Measurements from ENCODE around the gene TTBK1. TPM values are rescaled to one million over a fixed set of nuclear protein-coding genes. Genes with fewer than 3 reads are reported as not detected.

Gene TTBK1
- total RNA-seq, 1 experiment from 2014 or later = not detected

DNA sequence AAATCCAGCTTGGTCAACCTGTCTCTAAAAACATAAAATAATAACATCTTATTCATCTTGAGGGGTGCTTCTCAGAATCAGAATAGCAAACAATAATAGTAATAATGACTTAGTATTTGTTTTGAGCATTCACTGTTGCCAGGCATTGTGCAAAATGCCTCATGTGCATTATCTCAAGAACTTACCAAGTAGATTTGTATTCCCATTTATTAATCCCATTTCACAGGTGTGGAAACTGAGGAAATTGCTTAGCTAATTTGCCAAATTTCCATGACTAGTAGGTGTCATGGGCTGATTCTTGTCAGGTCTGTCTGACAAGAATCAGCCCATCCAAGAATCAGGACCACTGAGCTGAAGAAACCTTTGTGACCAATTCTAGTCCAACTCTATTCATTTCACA, 5.5 kb downstream of the TTBK1 start:
- no peak for TF ChIP-seq EZH2 (IDR thresholded peaks at IDR 0.05; ENCODE audit: borderline replicate concordance, low read depth, low read length, poor library complexity, severe bottlenecking)
- TF ChIP-seq, protein P1, sequence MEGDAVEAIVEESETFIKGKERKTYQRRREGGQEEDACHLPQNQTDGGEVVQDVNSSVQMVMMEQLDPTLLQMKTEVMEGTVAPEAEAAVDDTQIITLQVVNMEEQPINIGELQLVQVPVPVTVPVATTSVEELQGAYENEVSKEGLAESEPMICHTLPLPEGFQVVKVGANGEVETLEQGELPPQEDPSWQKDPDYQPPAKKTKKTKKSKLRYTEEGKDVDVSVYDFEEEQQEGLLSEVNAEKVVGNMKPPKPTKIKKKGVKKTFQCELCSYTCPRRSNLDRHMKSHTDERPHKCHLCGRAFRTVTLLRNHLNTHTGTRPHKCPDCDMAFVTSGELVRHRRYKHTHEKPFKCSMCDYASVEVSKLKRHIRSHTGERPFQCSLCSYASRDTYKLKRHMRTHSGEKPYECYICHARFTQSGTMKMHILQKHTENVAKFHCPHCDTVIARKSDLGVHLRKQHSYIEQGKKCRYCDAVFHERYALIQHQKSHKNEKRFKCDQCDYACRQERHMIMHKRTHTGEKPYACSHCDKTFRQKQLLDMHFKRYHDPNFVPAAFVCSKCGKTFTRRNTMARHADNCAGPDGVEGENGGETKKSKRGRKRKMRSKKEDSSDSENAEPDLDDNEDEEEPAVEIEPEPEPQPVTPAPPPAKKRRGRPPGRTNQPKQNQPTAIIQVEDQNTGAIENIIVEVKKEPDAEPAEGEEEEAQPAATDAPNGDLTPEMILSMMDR (conservative IDR thresholded peaks at IDR 0.05; ENCODE audit: low read depth, low read length) = no peak
- no peaks in the 10 kb centered on the region for H3K36me3 ChIP-seq (ENCODE audit: insufficient read depth, low read length, poor library complexity, severe bottlenecking)
- H3K27ac ChIP-seq (ENCODE audit: low read depth, low read length, poor library complexity, severe bottlenecking) = no peak overlapping the region
- ChIA-PET CTCF (no interaction called here), POLR2A (ENCODE audit: low non-redundant PET) (no interaction called here)
- H3K27me3 ChIP-seq (replicated peaks; ENCODE audit: insufficient read depth, low read depth, low read length, poor library complexity) = peaks cover 25% of the 10 kb centered on the region
- peaks cover 11% of the 10 kb centered on the region for H3K4me1 ChIP-seq (ENCODE audit: insufficient read depth, low read length, poor library complexity, severe bottlenecking)
- intact Hi-C loops (cut with micrococcal nuclease; ENCODE audit: unreplicated experiment) = no loop called here
- no peak overlapping the region for H3K4me3 ChIP-seq (ENCODE audit: low read depth, low read length, poor library complexity, severe bottlenecking)
- no TSS peak for BruUV-seq (replicated peaks)
- DNase-seq (ENCODE audit: low spot score) = no peak
- H3K9me3 ChIP-seq (ENCODE audit: low read depth, low read length, poor library complexity, severe bottlenecking) = no peaks in the 10 kb centered on the region

DNA sequence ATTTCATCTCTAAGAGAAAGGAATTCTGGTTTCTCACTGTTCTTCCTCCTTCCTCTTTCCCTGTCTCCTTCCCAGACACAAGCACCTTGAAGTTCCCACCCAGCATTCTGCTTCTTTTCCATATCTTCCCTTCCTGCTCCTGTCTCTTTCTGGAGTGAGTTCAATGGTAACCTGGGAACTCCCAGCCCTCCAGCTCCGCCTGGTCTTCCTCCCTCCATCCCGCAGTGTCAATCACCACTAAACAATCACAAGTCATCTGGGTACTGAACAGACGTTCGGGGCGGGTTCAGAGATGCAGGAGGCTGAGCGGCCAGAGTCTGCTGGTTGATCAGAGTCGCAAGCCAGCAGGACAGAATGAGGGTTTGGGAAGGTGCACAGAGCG, 7.7 kb downstream of the TTBK1 start:
- no peaks in the 10 kb centered on the region for H3K9me3 ChIP-seq (ENCODE audit: low read depth, low read length, poor library complexity, severe bottlenecking)
- no peak overlapping the region for H3K4me3 ChIP-seq (ENCODE audit: low read depth, low read length, poor library complexity, severe bottlenecking)
- no peak for TF ChIP-seq EZH2 (IDR thresholded peaks at IDR 0.05; ENCODE audit: borderline replicate concordance, low read depth, low read length, poor library complexity, severe bottlenecking)
- TF ChIP-seq, protein P1 (conservative IDR thresholded peaks at IDR 0.05; ENCODE audit: low read depth, low read length) = no peak
- no peaks in the 10 kb centered on the region for H3K36me3 ChIP-seq (ENCODE audit: insufficient read depth, low read length, poor library complexity, severe bottlenecking)
- CTCF ChIA-PET = no interaction called here
- intact Hi-C loops (cut with micrococcal nuclease; ENCODE audit: unreplicated experiment) = no loop called here
- POLR2A ChIA-PET (ENCODE audit: low non-redundant PET) = interaction anchor here (0.6 kb wide), 1 partner anchor 271 kb away, joined by 3 read pairs; no protein-coding TSS in a partner anchor
- H3K4me1 ChIP-seq (ENCODE audit: insufficient read depth, low read length, poor library complexity, severe bottlenecking) = peaks cover 11% of the 10 kb centered on the region
- no peak for DNase-seq (ENCODE audit: low spot score)
- no TSS peak for BruUV-seq (replicated peaks)
- H3K27ac ChIP-seq (ENCODE audit: low read depth, low read length, poor library complexity, severe bottlenecking) = no peak overlapping the region
- peaks cover 3% of the 10 kb centered on the region for H3K27me3 ChIP-seq (replicated peaks; ENCODE audit: insufficient read depth, low read depth, low read length, poor library complexity)

DNA sequence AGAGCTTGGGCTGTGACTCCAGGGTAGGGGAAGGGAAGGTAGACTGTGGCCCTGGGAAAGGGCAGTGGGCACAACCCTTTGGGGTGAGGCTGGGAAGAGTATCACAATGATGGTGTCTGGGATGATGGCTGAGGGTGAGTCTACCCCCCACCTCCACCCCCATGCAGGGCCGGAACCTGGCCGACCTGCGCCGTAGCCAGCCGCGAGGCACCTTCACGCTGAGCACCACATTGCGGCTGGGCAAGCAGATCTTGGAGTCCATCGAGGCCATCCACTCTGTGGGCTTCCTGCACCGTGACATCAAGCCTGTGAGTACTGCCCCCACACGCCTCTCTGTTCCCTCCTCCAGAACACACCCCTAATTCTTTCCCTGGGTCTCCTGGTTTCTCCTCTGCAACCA, 10.1 kb downstream of the TTBK1 start:
- Histone ChIP-seq H3K4me3 (ENCODE audit: low read depth, low read length, poor library complexity, severe bottlenecking) (no peak overlapping the region), H3K4me1 (ENCODE audit: insufficient read depth, low read length, poor library complexity, severe bottlenecking) (peaks cover 5% of the 10 kb centered on the region), H3K9me3 (ENCODE audit: low read depth, low read length, poor library complexity, severe bottlenecking) (no peaks in the 10 kb centered on the region), H3K36me3 (ENCODE audit: insufficient read depth, low read length, poor library complexity, severe bottlenecking) (no peaks in the 10 kb centered on the region), H3K27me3 (replicated peaks; ENCODE audit: insufficient read depth, low read depth, low read length, poor library complexity) (no peaks in the 10 kb centered on the region), H3K27ac (ENCODE audit: low read depth, low read length, poor library complexity, severe bottlenecking) (no peak overlapping the region)
- no TSS peak for BruUV-seq (replicated peaks)
- no peak for TF ChIP-seq EZH2 (IDR thresholded peaks at IDR 0.05; ENCODE audit: borderline replicate concordance, low read depth, low read length, poor library complexity, severe bottlenecking)
- TF ChIP-seq, protein P1 (conservative IDR thresholded peaks at IDR 0.05; ENCODE audit: low read depth, low read length) = no peak
- ChIA-PET CTCF (no interaction called here), POLR2A (ENCODE audit: low non-redundant PET) (no interaction called here)
- intact Hi-C loops (cut with micrococcal nuclease; ENCODE audit: unreplicated experiment) = no loop called here
- no peak for DNase-seq (ENCODE audit: low spot score)

Data from A673 (cell line).